HCT116 (cell line): ENCODE measurements around the gene C13orf46. TPM values are rescaled to one million over a fixed set of nuclear protein-coding genes. Genes with fewer than 3 reads are reported as not detected.

Source experiments
- ATAC-seq: fragments of 200-7000 bp; cut with Tn5 transposase; 2 replicates; pipeline ENCODE4 v1.9.1; 2020; ENCODE audit warnings: mild to moderate bottlenecking, moderate library complexity
- BruUV-seq: library from RNA; stranded (reverse); fragments of 400-500 nt; replicated peaks from 2 replicates; lab custom pipeline; 2021; lab: Mats Ljungman, UMichigan
- CTCF ChIA-PET: fragments of 300-600 bp; sonication (Branson Sonifier 250); formaldehyde crosslinking; loops from one replicate; lab custom pipeline; 2021; ENCODE audit warnings: antibody characterized with exemption; lab: Charles Lee
- POLR2A ChIA-PET: fragments of 300-600, 350-600 bp; sonication (Branson Sonifier 250); formaldehyde crosslinking; loops from one replicate; lab custom pipeline; 2021; ENCODE audit warnings: antibody characterized with exemption; lab: Charles Lee
- RAD21 ChIA-PET, 2 experiments: fragments of 300-600 bp; sonication (Branson Sonifier 250); formaldehyde crosslinking; loops; one replicate each; lab custom pipeline; 2023; ENCODE audit warnings: low total read pairs in 2 of 2; ENCODE audit not compliant: uncharacterized antibody in 2 of 2, unreplicated experiment in 2 of 2, low non-redundant PET in 1 of 2; lab: Charles Lee
- DNase-seq: peaks from one replicate; pipeline ENCODE4 v3.0.0-alpha.2; 2010; ENCODE audit warnings: low read depth, low spot score
- H2AFZ ChIP-seq: fragments of 200-600 bp; shearing (Covaris generic), sonication (generic); 2 replicates; pipeline ENCODE4 v1.6.1; 2017; ENCODE audit warnings: low read depth, mixed run types, mixed read lengths, antibody characterized with exemption, low read length; ENCODE audit not compliant: poor library complexity, severe bottlenecking
- H3K27ac ChIP-seq: 2 replicates; pipeline ENCODE4 v1.5.1; 2012; ENCODE audit warnings: low read depth, low read length
- H3K27me3 ChIP-seq: fragments of 200-600 bp; sonication (generic); 2 replicates; pipeline ENCODE4 v1.6.1; 2016; ENCODE audit warnings: mixed run types, low read length, mixed read lengths; ENCODE audit not compliant: insufficient read depth
- H3K36me3 ChIP-seq, 2 experiments: fragments of 200-500 bp in 1 of 2; fragments of 200-600 bp in 1 of 2; sonication (Bioruptor generic) in 1 of 2; sonication (generic) in 1 of 2; 2 replicates each; pipeline versions ENCODE4 v1.5.1 to v1.6.1; 2014 to 2016; ENCODE audit warnings: low read length in 2 of 2, inconsistent platforms in 1 of 2, mixed read lengths in 1 of 2, mixed run types in 1 of 2; ENCODE audit not compliant: insufficient read depth in 2 of 2, control insufficient read depth in 1 of 2
- H3K4me1 ChIP-seq, 2 experiments: fragments of 200-600 bp in 1 of 2; sonication (generic) in 1 of 2; 2 replicates each; pipeline versions ENCODE4 v1.5.1 to v1.6.1; 2012 to 2017; ENCODE audit warnings: low read length in 2 of 2, inconsistent platforms in 1 of 2, mild to moderate bottlenecking in 1 of 2, mixed read lengths in 1 of 2, mixed run types in 1 of 2, moderate library complexity in 1 of 2; ENCODE audit not compliant: insufficient read depth in 2 of 2, control insufficient read depth in 1 of 2
- H3K4me2 ChIP-seq: fragments of 200-600 bp; sonication (generic); 2 replicates; pipeline ENCODE4 v1.6.1; 2017; ENCODE audit warnings: mixed run types, low read length, mixed read lengths
- H3K4me3 ChIP-seq, 2 experiments: fragments of 200-600 bp in 1 of 2; sonication (generic) in 1 of 2; replicated peaks in 1 of 2; 2 replicates each; pipeline ENCODE4 v1.5.1; 2011 to 2016; ENCODE audit warnings: low read length in 2 of 2, control low read depth in 1 of 2, low read depth in 1 of 2, mild to moderate bottlenecking in 1 of 2, mixed read lengths in 1 of 2, mixed run types in 1 of 2
- H3K79me2 ChIP-seq: fragments of 200-600 bp; sonication (generic); 2 replicates; pipeline ENCODE4 v1.6.1; 2017; ENCODE audit warnings: mild to moderate bottlenecking, mixed run types, low read length, moderate library complexity, mixed read lengths; ENCODE audit not compliant: insufficient read depth
- H3K9ac ChIP-seq: fragments of 200-600 bp; sonication (generic); 2 replicates; pipeline ENCODE4 v1.6.1; 2016; ENCODE audit warnings: low read length, mixed read lengths
- H3K9me2 ChIP-seq: fragments of 200-600 bp; sonication (generic), shearing (Covaris generic); 2 replicates; pipeline ENCODE4 v1.6.1; 2017; ENCODE audit warnings: mixed run types, mild to moderate bottlenecking, moderate library complexity; ENCODE audit not compliant: insufficient read depth
- H3K9me3 ChIP-seq, 2 experiments: fragments of 200-500 bp in 1 of 2; fragments of 200-600 bp in 1 of 2; sonication (Bioruptor generic) in 1 of 2; sonication (generic) in 1 of 2; 2 replicates each; pipeline ENCODE4 v1.6.1; 2014 to 2017; ENCODE audit warnings: low read length in 2 of 2, mixed read lengths in 2 of 2, inconsistent platforms in 1 of 2, low read depth in 1 of 2, mild to moderate bottlenecking in 1 of 2, mixed run types in 1 of 2, moderate library complexity in 1 of 2; ENCODE audit not compliant: control insufficient read depth in 1 of 2, insufficient read depth in 1 of 2
- H4K20me1 ChIP-seq: fragments of 200-600 bp; sonication (generic), shearing (Covaris generic); 2 replicates; pipeline ENCODE4 v1.6.1; 2017; ENCODE audit warnings: mixed run types, mild to moderate bottlenecking, moderate library complexity; ENCODE audit not compliant: insufficient read depth
- ATF3 ChIP-seq: IDR thresholded peaks from 2 replicates; pipeline ENCODE4 v1.6.1; 2012
- CTCF ChIP-seq, 3 experiments: fragments of 200-600 bp in 1 of 3; sonication (generic) in 1 of 3; IDR thresholded peaks in 2 of 3; conservative IDR thresholded peaks in 1 of 3; 2 replicates each; pipeline ENCODE4 v1.5.1; 2012 to 2017; ENCODE audit warnings: low read depth in 2 of 3, low read length in 2 of 3, antibody characterized with exemption in 1 of 3, borderline replicate concordance in 1 of 3, control low read depth in 1 of 3, mild to moderate bottlenecking in 1 of 3, mixed read lengths in 1 of 3, mixed run types in 1 of 3, moderate library complexity in 1 of 3; ENCODE audit not compliant: insufficient read depth in 1 of 3
- FOSL1 ChIP-seq: IDR thresholded peaks from 2 replicates; pipeline ENCODE4 v1.6.1; 2012; ENCODE audit warnings: low read depth
- ZNF274 ChIP-seq: fragments of 200-500 bp; sonication (Bioruptor generic); IDR thresholded peaks from 2 replicates; pipeline ENCODE4 v1.6.1; 2014; ENCODE audit warnings: mild to moderate bottlenecking, low read depth, low read length, inconsistent platforms
- intact Hi-C: fragments of 100-400 bp; cut with micrococcal nuclease; formaldehyde crosslinking; loops from 2 replicates; pipeline ENCODE4 v1.10.0; 2022
- total RNA-seq: library from RNA; stranded (reverse); gene quantifications from one replicate; pipeline ENCODE4 v1.2.1, GENCODE V29; 2021; ENCODE audit not compliant: unreplicated experiment

C13orf46 gene
- total RNA-seq, 1 experiment from 2014 or later = 0.93 TPM

GRCh38 chr13:113952983-113953520 lies 20.8 kb downstream of the C13orf46 start:
- no peak for TF ChIP-seq CTCF (IDR thresholded peaks at IDR 0.05 in 2 of 3, conservative IDR thresholded peaks at IDR 0.05 in 1 of 3; ENCODE audit: borderline replicate concordance in 1 of 3, insufficient read depth in 1 of 3, low read depth in 2 of 3, low read length in 2 of 3)
- TF ChIP-seq FOSL1 = no peak
- TF ChIP-seq ZNF274 = no peak
- Histone ChIP-seq H3K27ac (no peak overlapping the region), H3K79me2 (no peaks in the 10 kb centered on the region), H3K27me3 (no peaks in the 10 kb centered on the region), H3K4me3 (no peak overlapping the region), H3K9me2 (no peaks in the 10 kb centered on the region), H3K4me1 (peaks cover 0 to 10% of the 10 kb centered on the region in 2 experiments; a peak in 3 of 4 replicates), H3K36me3 (no peaks in the 10 kb centered on the region), H3K9ac (no peak overlapping the region), H2AFZ (no peak overlapping the region), H3K4me2 (no peak overlapping the region), H4K20me1 (no peaks in the 10 kb centered on the region), H3K9me3 (no peaks in the 10 kb centered on the region)
- no TSS peak for BruUV-seq
- CTCF ChIA-PET = interaction anchor here (0.7 to 1.2 kb wide), 2 partner anchors 273 to 316 kb away, joined by 3 to 4 read pairs; no protein-coding TSS in a partner anchor
- POLR2A ChIA-PET = no interaction called here
- no peak for ATAC-seq
- RAD21 ChIA-PET = no interaction called here
- intact Hi-C loops = loop anchor here (10.0 kb wide), 1 partner anchor 192 kb away; no protein-coding TSS in a partner anchor
- DNase-seq = no peak

GRCh38 chr13:113952151-113952982 lies 21.5 kb downstream of the C13orf46 start:
- H3K4me3 ChIP-seq = no peak overlapping the region
- no peak for TF ChIP-seq ATF3
- TF ChIP-seq, all 23 proteins: peak for 0
- Histone ChIP-seq H3K4me2 (no peak overlapping the region), H3K4me1 (peaks cover 0 to 10% of the 10 kb centered on the region in 2 experiments; a peak in 3 of 4 replicates), H3K36me3 (no peaks in the 10 kb centered on the region), H3K9ac (no peak overlapping the region), H3K79me2 (no peaks in the 10 kb centered on the region), H3K27me3 (no peaks in the 10 kb centered on the region), H4K20me1 (no peaks in the 10 kb centered on the region), H2AFZ (no peak overlapping the region), H3K9me2 (no peaks in the 10 kb centered on the region), H3K27ac (no peak overlapping the region), H3K9me3 (no peaks in the 10 kb centered on the region)
- RAD21 ChIA-PET = no interaction called here
- intact Hi-C loops = loop anchor here (10.0 kb wide), 1 partner anchor 192 kb away; no protein-coding TSS in a partner anchor
- DNase-seq (no peak), ATAC-seq (no peak)
- CTCF ChIA-PET = no interaction called here
- no TSS peak for BruUV-seq
- POLR2A ChIA-PET = no interaction called here
